NCI-H345 treated with DMSO at 0.1 percent for 48 hours (cell line): ENCODE data around the gene UBB.

Experiments
- DNase-seq: peaks from one replicate; lab custom pipeline; 2025; ENCODE audit not compliant: unreplicated experiment; lab: John Stamatoyannopoulos, UW

UBB gene

GRCh38 chr17:16417399-16417798 is 36.5 kb downstream of the UBB start:
- DNase-seq, result no peak

- DNase-seq, result no peak
Observed at GRCh38 chr17:16417896-16418684, 37.2 kb downstream of the UBB start.

DNA sequence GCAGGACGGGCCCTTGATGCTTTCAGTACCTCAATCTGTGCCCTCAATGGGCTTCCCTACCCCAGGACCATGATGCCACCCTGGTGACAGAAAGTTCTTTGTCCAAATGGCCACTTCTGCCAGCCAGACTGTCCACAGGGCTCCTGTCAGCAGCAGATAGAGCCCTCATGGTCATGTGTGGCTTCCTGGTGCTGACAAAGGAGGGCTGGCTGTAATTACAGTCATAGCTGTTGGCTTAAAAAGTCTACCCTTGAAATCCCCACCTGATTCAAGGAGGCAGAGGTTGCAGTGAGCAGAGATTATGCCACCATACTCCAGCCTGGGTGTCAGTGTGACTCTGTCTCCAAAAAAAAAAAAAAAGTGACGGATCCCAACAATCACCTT is 37.8 kb downstream of the UBB start:
- DNase-seq, result no peak

DNA sequence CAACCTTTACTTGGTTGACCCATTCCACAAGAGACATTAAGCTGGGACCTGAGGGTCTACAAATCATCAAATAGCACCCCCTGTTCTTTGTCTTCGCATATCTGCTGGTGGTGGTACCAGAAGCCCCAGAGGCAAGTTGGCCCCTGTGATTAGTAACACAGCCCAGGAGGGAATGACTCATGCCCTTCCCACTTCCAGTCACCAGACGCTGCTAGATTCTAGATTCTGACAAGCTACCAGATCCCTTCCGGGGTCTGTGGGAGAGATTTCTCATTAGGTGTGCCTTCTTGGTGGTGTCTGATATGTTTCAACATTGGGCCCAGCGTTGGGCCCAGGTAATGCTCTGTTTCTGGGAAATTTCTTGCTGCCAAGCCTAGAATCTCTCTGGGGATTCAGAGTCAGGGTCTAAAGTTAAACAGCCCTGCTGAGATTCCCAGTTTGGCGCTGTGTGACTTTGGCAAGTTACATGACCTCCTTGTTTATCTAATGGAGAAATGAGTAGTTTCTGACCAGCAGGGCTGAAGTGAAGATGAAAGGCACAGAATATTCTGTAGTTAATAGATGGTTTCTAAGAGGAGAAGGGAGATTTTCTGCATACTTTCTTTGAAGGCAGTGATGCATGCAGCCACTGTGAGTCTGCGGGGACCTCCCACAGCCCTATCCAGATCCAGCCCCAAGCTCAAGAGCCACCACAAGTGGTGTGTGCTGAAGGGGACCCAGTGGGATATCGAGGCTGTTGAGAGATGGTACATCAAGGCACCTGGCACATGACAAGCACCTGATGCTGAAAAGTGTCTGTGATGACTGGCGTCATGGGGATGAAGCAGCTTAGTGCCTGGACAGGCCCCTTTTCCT is 38.4 kb downstream of the UBB start:
- peak; percentile 75 for DNase-seq

DNA sequence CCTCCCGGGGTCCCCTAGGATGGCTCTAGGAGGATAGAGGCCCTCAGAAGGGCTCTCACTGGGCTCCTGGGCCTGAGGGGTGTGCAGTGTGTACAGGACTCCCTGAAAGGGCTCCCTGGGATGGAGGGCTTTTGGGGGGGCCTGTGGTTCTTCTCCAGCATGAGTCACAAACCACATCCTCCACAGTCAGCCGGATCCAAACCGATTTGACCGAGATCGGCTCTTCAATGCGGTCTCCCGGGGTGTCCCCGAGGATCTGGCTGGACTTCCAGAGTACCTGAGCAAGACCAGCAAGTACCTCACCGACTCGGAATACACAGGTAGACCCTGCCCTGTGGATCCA is 39.0 kb downstream of the UBB start:
- no peak for DNase-seq

DNA sequence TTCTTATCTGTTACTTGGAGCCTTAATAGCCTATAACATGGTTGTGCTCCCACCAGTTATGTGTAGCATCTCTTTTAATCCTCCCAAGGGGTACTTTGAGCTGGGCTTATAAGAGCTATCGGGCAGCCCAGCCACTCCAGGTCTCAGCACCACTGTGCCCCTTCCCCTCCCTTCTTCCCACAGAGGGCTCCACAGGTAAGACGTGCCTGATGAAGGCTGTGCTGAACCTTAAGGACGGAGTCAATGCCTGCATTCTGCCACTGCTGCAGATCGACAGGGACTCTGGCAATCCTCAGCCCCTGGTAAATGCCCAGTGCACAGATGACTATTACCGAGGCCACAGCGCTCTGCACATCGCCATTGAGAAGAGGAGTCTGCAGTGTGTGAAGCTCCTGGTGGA is 41.5 kb downstream of the UBB start:
- DNase-seq, result no peak

- no peak for DNase-seq
Observed at GRCh38 chr17:16423226-16423872, 42.5 kb downstream of the UBB start.

DNA sequence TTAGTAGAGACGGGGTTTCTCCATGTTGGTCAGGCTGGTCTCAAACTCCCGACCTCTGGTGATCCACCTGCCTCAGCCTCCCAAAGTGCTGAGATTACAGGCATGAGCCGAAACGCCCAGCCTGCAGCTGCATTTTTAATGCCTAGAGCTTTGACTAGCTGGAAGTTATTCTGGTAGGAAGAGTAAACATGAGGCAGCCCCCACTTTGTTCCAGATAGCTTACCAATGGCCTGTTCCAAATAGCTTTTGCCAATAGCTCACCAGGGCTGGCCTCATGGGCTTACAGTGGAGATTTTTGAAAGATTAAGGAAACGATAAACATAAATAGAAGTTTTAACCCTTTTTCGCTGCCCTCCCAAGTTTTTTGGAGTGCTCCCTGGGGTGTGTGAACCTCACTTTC is 44.3 kb downstream of the UBB start:
- no peak for DNase-seq

GRCh38 chr17:16425698-16426659 is 45.1 kb downstream of the UBB start:
- DNase-seq, result peak; percentile 19

- DNase-seq, result no peak
Observed at GRCh38 chr17:16427020-16427419, 46.1 kb downstream of the UBB start.

DNA sequence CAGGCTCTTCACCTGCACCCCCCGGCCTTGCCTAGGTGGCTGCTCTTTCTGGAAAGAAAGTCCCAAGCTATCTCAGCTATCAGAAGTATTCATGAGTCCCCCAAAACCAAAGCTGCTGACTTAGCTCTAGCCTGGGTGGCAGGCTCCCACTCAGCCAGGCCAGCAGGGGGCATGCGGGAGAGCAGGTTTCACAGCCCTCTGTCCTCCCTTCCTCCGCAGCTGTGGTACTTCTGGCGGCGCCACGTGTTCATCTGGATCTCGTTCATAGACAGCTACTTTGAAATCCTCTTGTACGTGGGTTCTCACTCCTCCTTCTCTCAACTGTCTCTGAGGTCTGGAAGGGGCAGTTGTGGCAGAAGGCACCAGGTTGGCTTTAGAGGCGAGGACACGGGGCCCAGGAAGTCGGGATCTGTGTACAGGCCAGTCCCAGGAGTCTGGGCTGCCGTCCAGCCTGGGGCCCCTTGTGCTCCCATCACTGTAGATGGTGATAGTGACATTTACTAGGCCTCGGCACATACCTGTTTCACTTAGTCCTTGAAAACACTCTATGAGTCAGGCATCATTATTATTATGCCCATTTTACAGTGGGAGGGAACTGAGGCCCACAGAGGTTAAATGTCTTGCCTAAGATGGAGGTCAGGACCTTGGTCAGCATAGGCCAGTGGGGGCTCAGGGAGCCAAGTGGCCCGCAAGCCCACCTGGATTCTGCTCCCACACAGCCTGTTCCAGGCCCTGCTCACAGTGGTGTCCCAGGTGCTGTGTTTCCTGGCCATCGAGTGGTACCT is 47.4 kb downstream of the UBB start:
- no peak for DNase-seq

- no peak for DNase-seq
Observed at GRCh38 chr17:16429083-16429482, 48.2 kb downstream of the UBB start.

- DNase-seq, result no peak
Observed at GRCh38 chr17:16430650-16431049, 49.8 kb downstream of the UBB start.

GRCh38 chr17:16432017-16432416 is 51.1 kb downstream of the UBB start:
- no peak for DNase-seq
